PC-3 (cell line): ENCODE measurements around the gene CDC34.

Experiments
- CTCF ChIP-seq: fragments of 300-600 bp; sonication (generic); conservative IDR thresholded peaks from 2 replicates; pipeline ENCODE4 v1.5.1; 2017; ENCODE audit warnings: antibody characterized with exemption, low read depth, mild to moderate bottlenecking, low read length
- EZH2 ChIP-seq: fragments of 300-600 bp; sonication (generic); IDR thresholded peaks from one replicate; pipeline ENCODE4 v1.6.1; 2017; ENCODE audit warnings: antibody characterized with exemption, mild to moderate bottlenecking, low read length; ENCODE audit not compliant: unreplicated experiment
- EZH2phosphoT487 ChIP-seq: fragments of 300-600 bp; sonication (generic); IDR thresholded peaks from 2 replicates; pipeline ENCODE4 v1.6.1; 2018; ENCODE audit warnings: mild to moderate bottlenecking, antibody characterized with exemption, low read length, borderline replicate concordance

- TF ChIP-seq CTCF = no peak
- no peak for TF ChIP-seq EZH2
- no peak for TF ChIP-seq EZH2phosphoT487
Measured at GRCh38 chr19:514166-514663, 17.3 kb upstream of the CDC34 start.
